GM12891 (cell line): ENCODE data around the gene ETV6.
A peak's percentile ranks its signal among the peaks of the same experiment; 100 is the strongest.

Experiments used
- DNase-seq: peaks from one replicate; pipeline ENCODE4 v3.0.0; 2011; ENCODE audit warnings: low spot score; ENCODE audit not compliant: insufficient read length
- FAIRE-seq: peaks from 2 replicates; lab custom pipeline; 2011; peaks lifted over from hg19 to GRCh38; lab: Jason Lieb, UNC
- PAX5 ChIP-seq: IDR thresholded peaks from 2 replicates; pipeline ENCODE4 v1.6.1; 2011; ENCODE audit warnings: low read length, moderate library complexity, mild to moderate bottlenecking; ENCODE audit not compliant: insufficient read depth, severe bottlenecking
- POLR2A ChIP-seq: IDR thresholded peaks from 2 replicates; pipeline ENCODE4 v1.6.1; 2011; ENCODE audit warnings: low read depth, low read length, control low read depth
- POLR2AphosphoS5 ChIP-seq: IDR thresholded peaks from 2 replicates; pipeline ENCODE4 v1.6.1; 2011; ENCODE audit warnings: low read depth, low read length, control low read depth
- POU2F2 ChIP-seq: IDR thresholded peaks from 2 replicates; pipeline ENCODE4 v1.6.1; 2011; ENCODE audit warnings: low read depth, mild to moderate bottlenecking, control low read depth, low read length, moderate library complexity
- SPI1 ChIP-seq: IDR thresholded peaks from 2 replicates; pipeline ENCODE4 v1.6.1; 2011; ENCODE audit warnings: low read depth, low read length, control low read depth
- TAF1 ChIP-seq: IDR thresholded peaks from 2 replicates; pipeline ENCODE4 v1.6.1; 2011; ENCODE audit warnings: low read depth, low read length, control low read depth

ETV6 gene

DNA sequence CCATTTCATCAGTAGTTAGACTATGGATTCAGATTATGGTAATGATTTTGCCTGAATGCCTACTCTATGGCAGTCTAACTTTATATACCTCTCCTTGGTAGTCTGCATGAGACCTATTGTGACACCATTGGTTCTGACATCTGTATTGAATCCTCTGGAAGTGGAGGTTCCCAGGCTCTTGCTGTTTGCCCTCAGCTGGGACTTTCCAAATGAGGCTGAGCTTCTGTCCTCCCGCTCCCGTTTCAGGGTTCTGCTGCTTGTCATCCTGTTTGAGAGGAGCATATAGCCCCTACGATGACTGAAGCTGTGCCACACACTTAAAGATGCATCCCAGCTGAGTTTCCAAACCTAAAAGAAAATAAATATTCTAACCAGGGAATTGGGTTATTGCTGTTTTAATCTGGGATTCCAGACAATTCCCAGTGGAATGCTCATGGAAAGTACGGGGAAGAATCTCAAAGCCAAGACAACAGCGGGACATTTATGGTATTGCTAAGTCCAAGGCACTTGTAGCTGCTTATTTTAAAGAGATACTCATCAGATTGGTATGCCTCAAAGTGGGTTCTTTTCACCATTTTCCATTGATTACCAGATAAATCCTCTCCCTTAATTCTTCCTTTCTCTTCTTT lies 105.9 kb downstream of the ETV6 start:
- FAIRE-seq (no peak), DNase-seq (no peak)
- no peak for TF ChIP-seq TAF1
- no peak for TF ChIP-seq POLR2A
- TF ChIP-seq SPI1: no peak
- no peak for TF ChIP-seq POLR2AphosphoS5
- TF ChIP-seq POU2F2: no peak
- no peak for TF ChIP-seq PAX5

DNA sequence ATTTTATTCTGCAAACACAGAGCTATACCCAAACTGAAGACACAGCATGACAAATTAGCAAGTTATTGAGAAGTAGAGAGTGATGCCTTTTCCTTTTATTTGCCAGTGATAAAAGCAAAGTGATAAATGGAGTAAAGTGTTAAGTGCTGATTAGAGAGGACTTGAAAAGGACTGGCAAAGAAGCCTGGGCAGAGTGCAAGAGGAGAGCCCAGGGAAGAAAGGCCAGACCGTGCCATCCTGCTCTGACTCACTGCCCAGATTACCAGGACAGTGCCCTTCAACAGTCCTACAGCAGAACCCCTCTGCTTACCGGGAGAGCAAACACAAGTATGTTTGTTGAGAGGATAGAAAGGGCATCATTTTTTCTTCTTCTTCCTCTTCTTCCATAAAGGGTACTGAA lies 106.5 kb downstream of the ETV6 start:
- FAIRE-seq (no peak), DNase-seq (no peak)
- no peak for TF ChIP-seq POLR2AphosphoS5
- TF ChIP-seq PAX5: no peak
- no peak for TF ChIP-seq SPI1
- no peak for TF ChIP-seq POLR2A
- no peak for TF ChIP-seq TAF1

DNA sequence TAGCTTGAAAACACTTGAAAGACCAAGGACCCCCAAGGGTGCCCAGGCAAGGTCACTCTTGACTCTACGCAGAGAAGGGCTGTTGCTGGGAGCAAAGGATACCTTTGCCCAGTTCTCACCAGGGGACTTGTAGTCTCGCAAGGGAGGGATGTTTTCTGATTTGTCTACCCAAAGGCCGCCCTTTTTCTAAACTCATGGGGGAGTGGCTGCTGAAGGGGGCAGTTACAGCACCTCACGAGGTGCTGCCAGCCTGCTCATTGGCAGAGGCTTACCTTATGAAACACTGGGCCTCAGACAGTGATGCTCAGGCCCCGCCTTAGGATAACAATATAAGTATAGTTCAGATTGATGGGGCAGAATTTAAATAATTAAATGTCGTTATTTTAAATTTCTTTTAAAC lies 107.0 kb downstream of the ETV6 start:
- TF ChIP-seq SPI1: no peak
- TF ChIP-seq POLR2A: no peak
- no peak for TF ChIP-seq POLR2AphosphoS5
- TF ChIP-seq PAX5: no peak
- no peak for TF ChIP-seq TAF1
- TF ChIP-seq POU2F2: no peak
- no peak for DNase-seq
- FAIRE-seq: no peak

DNA sequence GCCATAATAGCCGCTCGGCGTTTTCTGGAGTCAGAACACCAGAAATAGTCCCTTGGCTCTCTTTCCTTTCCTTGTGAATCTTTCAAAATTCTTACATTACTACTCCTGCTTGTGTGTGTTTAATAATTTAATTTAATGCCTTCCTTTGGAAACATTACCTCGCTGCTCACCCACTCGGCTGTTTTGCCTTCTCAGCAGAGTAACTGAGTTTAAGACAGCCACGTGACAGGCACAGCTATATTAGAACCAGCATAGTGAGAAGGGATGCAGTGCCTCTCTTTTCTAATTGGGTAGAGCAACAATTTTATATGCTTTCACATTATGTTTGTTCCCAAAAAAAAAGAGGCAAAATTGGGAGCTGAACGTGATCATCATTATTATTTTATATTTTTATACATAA lies 107.6 kb downstream of the ETV6 start:
- TF ChIP-seq SPI1: no peak
- FAIRE-seq: no peak

DNA sequence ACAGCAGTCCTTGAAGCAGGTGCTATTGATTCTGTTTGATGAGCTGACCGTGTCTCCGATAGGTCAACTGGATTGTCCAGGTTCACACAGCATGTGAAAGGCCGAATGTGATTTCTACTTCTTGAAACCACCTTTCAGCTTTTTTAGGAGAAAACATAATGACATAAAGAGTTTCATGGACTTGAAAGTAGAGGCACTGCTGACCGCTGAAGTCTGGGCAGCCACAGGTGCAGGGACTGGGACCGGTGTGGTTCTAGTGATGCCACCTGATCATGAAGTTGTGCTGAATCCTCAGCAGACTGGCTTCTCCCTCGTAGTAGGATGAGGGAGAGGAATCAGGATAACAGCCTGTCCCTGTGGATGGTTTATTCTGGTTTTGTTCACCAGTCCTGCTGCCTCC lies 108.1 kb downstream of the ETV6 start:
- TF ChIP-seq TAF1: no peak
- TF ChIP-seq POLR2AphosphoS5: no peak
- no peak for TF ChIP-seq SPI1
- no peak for TF ChIP-seq POLR2A
- TF ChIP-seq POU2F2: no peak
- no peak for TF ChIP-seq PAX5
- DNase-seq (no peak), FAIRE-seq (peak; percentile 70)

More for the DNA sequence above, 107.6 kb downstream of the ETV6 start:
- no peak for DNase-seq

DNA sequence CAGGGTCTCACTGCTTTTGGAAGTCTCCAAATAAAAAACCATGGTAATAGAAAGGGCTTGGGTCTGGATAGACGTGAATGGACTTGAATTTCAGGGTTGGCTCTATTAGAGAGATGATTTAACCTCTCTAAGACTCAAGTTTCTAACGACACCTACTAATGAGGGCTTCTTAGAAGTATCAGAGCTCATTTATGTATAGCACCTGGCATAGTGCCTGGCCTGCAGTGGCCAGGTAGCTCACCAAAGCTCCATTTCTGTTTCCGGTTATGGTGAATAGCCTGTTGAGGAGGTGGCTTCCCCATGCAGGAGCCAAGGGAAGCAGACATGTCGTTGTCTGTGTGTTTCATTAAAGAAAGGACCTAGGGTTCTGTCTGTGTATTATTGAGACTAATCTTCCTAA lies 108.6 kb downstream of the ETV6 start:
- DNase-seq (no peak), FAIRE-seq (no peak)
- TF ChIP-seq PAX5 (no peak), POLR2A (no peak; the same call in 1 of the 2 replicates), POLR2AphosphoS5 (no peak), TAF1 (no peak), POU2F2 (no peak), SPI1 (no peak)

DNA sequence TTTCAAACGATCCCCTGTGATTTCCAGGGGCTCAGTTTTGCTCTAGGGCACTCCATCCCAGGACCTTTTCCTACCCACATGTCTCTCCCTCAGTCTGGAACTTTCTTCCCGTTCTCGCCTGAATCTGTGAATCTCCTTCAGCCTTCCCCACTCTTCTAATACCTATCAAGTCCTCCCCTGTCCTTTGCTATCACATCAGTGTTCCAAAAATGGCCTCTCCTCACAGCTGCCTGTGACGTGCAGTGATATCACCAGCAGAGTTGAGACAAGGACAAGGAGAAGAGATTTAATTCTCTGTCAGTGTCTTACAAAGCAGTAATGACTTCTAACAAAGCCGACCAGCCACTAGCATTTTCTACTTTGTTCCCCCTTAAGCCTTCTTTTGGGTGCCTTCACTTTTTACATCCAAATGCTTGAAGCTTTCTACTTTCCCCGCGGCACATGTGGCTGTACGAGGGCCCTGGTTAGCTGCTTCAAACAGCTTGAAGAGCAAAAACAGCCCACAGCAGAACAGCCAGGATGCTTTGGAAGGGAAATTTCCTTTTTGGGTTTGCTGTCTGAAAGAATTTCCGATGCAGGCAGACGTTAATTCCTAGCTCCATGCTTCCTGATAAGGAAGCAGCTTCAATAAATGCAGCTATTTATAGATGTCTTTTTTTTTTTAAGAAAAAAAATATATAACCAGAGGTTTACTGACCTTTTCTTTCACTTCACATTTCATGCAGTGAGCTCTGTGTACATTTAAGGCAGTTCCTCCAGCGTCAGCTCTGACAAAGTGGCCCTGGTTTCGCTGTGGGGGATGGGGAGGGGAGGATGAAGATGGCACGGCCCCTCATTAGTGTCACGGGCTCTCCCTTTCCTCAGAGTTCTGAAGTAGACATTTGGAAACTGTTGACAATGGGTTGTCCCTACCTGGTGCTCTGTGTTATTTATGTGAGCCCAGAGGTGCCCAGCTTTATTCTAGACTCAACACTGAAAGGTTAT lies 109.3 kb downstream of the ETV6 start:
- DNase-seq (no peak), FAIRE-seq (peak; percentile 90)
- TF ChIP-seq SPI1 (peak; percentile 52), TAF1 (peak; percentile 15; the same call in 1 of the 2 replicates), POLR2AphosphoS5 (peak; percentile 62), POLR2A (no peak; the same call in none of the 2 replicates), POU2F2 (no peak; the same call in 1 of the 2 replicates)

DNA sequence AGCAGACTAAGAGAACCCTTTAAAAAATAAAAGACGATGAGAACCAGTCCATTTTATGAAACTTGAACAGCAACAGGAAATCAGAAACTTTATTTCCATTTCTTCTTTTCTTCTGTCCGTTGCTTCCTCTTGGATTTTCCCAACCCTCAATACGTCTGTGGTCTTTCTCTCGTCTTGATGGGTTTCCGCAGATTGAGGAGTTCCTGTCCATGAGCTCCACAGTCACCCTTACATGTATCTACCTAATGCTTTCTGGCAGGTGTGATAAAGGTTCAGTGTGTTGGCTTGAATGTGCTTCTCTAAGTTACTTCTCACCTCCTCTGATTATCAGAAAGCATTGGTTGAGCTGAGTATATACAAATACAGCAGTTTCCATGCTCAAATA lies 110.0 kb downstream of the ETV6 start:
- DNase-seq (no peak), FAIRE-seq (peak; percentile 70)
- TF ChIP-seq SPI1 (no peak), POLR2AphosphoS5 (0 out of 2 replicates have a peak, but pooled peaks have one; percentile 46), POU2F2 (no peak), PAX5 (no peak)

DNA sequence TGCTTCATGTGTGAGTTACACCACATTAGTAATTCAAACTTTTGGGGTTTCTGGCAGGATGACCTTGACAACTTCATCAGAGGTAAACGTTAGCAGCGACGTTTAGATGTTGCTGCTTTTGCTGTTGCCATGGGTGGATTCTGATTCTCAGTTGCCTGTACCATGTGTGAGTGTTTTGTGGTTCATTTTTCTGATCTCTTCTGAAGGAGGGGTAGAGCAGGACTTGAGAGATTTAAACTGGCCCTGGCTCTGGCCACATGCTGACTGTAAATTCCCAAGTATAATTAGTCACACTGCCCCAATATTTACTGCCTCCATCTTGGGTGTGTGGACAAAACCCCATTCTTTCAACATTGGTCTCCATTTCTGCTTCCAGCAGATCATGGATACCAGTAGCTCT lies 110.4 kb downstream of the ETV6 start:
- peak; percentile 16 for FAIRE-seq

More for the DNA sequence above, 110.4 kb downstream of the ETV6 start:
- no peak for DNase-seq
- TF ChIP-seq POU2F2: no peak
- TF ChIP-seq POLR2A: peak; percentile 53; the same call in 1 of the 2 replicates
